Osteocyte (in vitro differentiated cells): ENCODE data around the gene SLC27A4. TPM values are rescaled to one million over a fixed set of nuclear protein-coding genes. Genes with fewer than 3 reads are reported as not detected.
A peak's percentile ranks its signal among the peaks of the same experiment; 100 is the strongest.

Experiments used
- DNase-seq: peaks from one replicate; pipeline ENCODE4 v3.0.0; 2021; ENCODE audit warnings: mixed read lengths; ENCODE audit not compliant: unreplicated experiment; ENCODE audit errors: extremely low spot score
- H3K27ac Mint-ChIP-seq: one replicate; pipeline ENCODE4 v1.8.0; 2021; ENCODE audit warnings: mild to moderate bottlenecking, mixed read lengths; ENCODE audit not compliant: unreplicated experiment
- H3K27me3 Mint-ChIP-seq: one replicate; pipeline ENCODE4 v1.8.0; 2021; ENCODE audit warnings: mixed read lengths; ENCODE audit not compliant: unreplicated experiment
- H3K36me3 Mint-ChIP-seq: one replicate; pipeline ENCODE4 v1.8.0; 2021; ENCODE audit warnings: mixed read lengths; ENCODE audit not compliant: unreplicated experiment
- H3K4me1 Mint-ChIP-seq: one replicate; pipeline ENCODE4 v1.8.0; 2021; ENCODE audit warnings: mixed read lengths; ENCODE audit not compliant: unreplicated experiment
- H3K4me3 Mint-ChIP-seq: one replicate; pipeline ENCODE4 v1.8.0; 2021; ENCODE audit warnings: mild to moderate bottlenecking, moderate library complexity, mixed read lengths; ENCODE audit not compliant: unreplicated experiment
- H3K9me3 Mint-ChIP-seq: one replicate; pipeline ENCODE4 v1.8.0; 2021; ENCODE audit warnings: mixed read lengths; ENCODE audit not compliant: unreplicated experiment
- total RNA-seq: library from RNA; stranded (reverse); gene quantifications from 2 replicates; pipeline ENCODE4 v1.2.1, GENCODE V29; 2021
- TF ChIP-seq, protein P1 (sequence below): fragments of 200-600 bp; sonication (generic); IDR thresholded peaks from 2 replicates; pipeline ENCODE4 v1.5.0; 2021; ENCODE audit warnings: antibody characterized with exemption, mild to moderate bottlenecking, moderate library complexity

Gene SLC27A4
- total RNA-seq, 1 donor from 2014 or later = 39.4 TPM

DNA sequence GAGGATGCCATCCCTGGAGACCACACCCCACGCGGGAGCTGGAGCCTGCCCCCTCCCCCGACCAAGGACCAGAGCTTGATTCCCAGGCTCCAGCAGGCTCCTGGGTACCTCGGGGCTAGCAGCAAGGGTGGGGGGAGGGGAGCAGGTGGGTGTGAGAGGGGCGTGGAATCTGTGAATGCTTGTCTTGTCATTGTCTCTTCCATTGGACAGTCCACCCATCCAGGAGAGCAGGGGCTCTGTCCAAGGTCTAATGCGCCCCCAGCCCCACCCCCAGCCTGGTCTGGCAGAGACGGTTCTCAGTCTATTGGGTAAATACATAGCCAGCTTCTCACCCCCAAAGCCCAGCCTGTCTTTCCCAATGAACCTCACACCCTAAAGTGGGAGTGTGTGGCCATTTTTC lies 53.6 kb downstream of the SLC27A4 start:
- no peak for DNase-seq
- Mint-ChIP-seq H3K27ac (no peak overlapping the region), H3K4me3 (no peak overlapping the region), H3K9me3 (no peaks in the 10 kb centered on the region), H3K36me3 (peaks cover 5% of the 10 kb centered on the region), H3K4me1 (peaks cover 12% of the 10 kb centered on the region), H3K27me3 (peaks cover 16% of the 10 kb centered on the region)
- TF ChIP-seq, protein P1, sequence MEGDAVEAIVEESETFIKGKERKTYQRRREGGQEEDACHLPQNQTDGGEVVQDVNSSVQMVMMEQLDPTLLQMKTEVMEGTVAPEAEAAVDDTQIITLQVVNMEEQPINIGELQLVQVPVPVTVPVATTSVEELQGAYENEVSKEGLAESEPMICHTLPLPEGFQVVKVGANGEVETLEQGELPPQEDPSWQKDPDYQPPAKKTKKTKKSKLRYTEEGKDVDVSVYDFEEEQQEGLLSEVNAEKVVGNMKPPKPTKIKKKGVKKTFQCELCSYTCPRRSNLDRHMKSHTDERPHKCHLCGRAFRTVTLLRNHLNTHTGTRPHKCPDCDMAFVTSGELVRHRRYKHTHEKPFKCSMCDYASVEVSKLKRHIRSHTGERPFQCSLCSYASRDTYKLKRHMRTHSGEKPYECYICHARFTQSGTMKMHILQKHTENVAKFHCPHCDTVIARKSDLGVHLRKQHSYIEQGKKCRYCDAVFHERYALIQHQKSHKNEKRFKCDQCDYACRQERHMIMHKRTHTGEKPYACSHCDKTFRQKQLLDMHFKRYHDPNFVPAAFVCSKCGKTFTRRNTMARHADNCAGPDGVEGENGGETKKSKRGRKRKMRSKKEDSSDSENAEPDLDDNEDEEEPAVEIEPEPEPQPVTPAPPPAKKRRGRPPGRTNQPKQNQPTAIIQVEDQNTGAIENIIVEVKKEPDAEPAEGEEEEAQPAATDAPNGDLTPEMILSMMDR = no peak

DNA sequence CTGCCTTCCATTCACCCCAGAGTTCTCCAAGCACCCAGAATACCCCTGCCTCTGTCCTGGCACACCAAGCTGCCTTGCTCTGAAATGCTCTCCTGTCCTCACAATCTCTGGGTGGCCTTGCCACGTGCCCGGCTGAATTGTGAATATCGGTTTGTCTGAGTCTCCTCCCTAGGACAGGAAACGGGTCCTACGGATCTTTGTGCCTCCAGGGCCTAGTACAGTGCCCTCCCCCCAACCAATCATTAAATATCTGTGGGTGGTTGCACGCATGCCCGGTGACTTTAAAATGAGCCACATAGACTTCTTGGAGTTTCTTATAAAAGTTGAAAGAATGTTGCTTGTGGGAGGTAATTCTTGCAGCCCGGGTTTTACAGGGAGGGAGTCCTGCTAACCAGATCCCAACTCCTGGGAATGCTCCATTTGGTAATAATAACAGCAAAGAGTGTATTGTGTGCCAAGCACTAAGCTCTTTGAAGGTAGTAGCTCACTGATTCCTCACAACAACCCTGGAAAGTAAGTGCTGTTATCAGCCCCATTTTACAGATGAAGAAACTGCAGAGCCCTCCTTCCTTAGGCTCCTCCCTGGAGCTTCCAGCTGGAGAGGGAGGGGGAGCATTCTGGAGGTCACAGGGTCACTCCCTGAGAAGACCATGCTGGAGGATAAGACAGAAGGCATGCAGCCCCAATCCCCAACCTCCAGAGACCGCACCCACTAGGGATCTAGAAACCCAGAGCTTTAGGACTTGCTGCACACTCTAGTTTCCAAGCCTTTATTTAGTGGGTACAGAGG lies 54.2 kb downstream of the SLC27A4 start:
- Mint-ChIP-seq H3K9me3 (no peaks in the 10 kb centered on the region), H3K4me3 (no peak overlapping the region), H3K27ac (no peak overlapping the region), H3K27me3 (peaks cover 16% of the 10 kb centered on the region), H3K4me1 (peaks cover 12% of the 10 kb centered on the region), H3K36me3 (peaks cover 5% of the 10 kb centered on the region)
- TF ChIP-seq, protein P1 = no peak
- no peak for DNase-seq

DNA sequence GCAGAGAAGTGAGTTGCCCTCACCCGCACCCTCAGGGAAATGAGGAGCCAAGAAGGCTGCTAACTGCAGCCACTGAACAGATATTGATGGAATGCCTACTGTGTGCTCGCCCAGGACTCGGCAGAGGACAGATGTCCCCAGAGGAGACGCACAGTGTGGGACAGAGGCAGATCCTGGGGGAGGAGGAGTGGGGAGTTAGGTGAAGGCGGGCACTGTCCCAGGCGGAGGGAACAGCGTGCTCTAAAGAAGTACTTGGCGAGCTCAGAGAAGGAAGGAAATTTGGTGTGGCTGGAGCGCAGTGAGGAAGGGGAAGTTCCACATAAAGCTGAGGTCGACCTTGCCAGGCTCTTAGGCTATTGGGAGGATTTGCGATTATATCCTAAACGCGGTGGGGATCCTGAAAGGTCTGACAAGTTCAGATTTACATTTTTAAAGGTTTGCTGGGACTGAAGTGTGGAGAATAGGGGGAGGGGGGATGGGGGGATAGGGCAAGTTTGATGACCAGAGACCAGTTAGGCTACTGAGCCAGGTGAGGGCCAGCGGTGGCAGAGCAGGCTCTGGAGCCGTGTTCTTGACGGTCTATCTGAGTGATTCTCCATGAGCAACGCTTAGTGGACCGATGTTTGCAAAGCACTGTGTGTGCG lies 56.8 kb downstream of the SLC27A4 start:
- TF ChIP-seq, protein P1 = no peak
- H3K4me3 Mint-ChIP-seq = no peak overlapping the region
- peak overlapping the region; percentile 15 for H3K27ac Mint-ChIP-seq
- no peak for DNase-seq
- H3K27me3 Mint-ChIP-seq = peaks cover 21% of the 10 kb centered on the region
- no peaks in the 10 kb centered on the region for H3K9me3 Mint-ChIP-seq
- H3K36me3 Mint-ChIP-seq = peaks cover 2% of the 10 kb centered on the region
- H3K4me1 Mint-ChIP-seq = peaks cover 12% of the 10 kb centered on the region

DNA sequence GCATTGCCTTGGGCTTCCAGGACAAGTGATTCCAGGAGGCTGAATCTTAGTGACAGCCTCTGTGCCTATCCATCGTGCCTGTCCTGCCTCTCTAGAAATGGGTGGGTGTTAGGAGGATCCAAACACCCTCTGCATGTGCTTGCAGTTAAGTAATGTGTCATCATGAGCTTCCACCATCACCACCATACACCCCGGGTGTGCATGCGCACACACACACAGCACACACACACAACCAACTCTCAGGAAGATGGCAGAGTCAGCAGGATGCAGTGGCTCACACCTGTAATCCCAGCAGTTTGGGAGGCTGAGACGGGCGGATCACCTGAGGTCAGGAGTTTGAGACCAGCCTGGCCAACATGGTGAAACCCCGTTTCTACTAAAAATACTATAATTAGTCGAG lies 57.5 kb downstream of the SLC27A4 start:
- Mint-ChIP-seq H3K4me1 (peaks cover 12% of the 10 kb centered on the region), H3K36me3 (no peaks in the 10 kb centered on the region), H3K27me3 (peaks cover 21% of the 10 kb centered on the region), H3K27ac (no peak overlapping the region), H3K4me3 (no peak overlapping the region), H3K9me3 (no peaks in the 10 kb centered on the region)
- no peak for DNase-seq
- TF ChIP-seq, protein P1 = no peak

DNA sequence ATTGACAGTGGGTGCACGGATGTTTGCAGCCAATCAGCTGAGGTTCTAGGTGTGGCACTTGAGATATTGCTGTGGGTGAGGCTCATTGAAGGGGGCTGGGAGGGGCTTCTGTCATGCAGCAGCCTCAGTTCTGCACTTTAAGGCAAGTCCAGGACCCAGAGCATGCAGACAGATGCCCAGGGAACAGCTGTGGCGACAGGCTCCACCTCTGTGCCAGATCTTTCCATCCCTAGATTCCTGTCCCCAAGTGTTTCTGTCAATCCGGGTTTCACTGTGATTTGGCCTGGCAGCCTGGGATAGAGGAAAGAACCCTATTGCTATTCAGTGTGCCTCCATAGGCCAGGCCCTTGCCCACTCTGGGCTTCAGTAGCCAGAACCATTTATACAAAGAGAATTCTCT lies 59.5 kb downstream of the SLC27A4 start:
- no peaks in the 10 kb centered on the region for H3K9me3 Mint-ChIP-seq
- H3K4me3 Mint-ChIP-seq = no peak overlapping the region
- no peaks in the 10 kb centered on the region for H3K36me3 Mint-ChIP-seq
- H3K4me1 Mint-ChIP-seq = peaks cover 5% of the 10 kb centered on the region
- peaks cover 21% of the 10 kb centered on the region for H3K27me3 Mint-ChIP-seq
- no peak for DNase-seq
- TF ChIP-seq, protein P1 = no peak
- no peak overlapping the region for H3K27ac Mint-ChIP-seq
